ENCODE results near the gene TMEM63B.
"Not testable (repeated sequence)": the region's sequence is repeated elsewhere in the genome, so short reads cannot be mapped to it uniquely, and the experiment has no call there.

TMEM63B gene

GRCh38 chr6:44094403-44095242 lies 32.7 kb upstream of the TMEM63B start:
- no peak for DNase-seq (ENCODE audit: low read depth in 2 of 2)

GRCh38 chr6:44095243-44095623 lies 32.1 kb upstream of the TMEM63B start:
- DNase-seq (ENCODE audit: low read depth in 2 of 2), result not testable (repeated sequence)

DNA sequence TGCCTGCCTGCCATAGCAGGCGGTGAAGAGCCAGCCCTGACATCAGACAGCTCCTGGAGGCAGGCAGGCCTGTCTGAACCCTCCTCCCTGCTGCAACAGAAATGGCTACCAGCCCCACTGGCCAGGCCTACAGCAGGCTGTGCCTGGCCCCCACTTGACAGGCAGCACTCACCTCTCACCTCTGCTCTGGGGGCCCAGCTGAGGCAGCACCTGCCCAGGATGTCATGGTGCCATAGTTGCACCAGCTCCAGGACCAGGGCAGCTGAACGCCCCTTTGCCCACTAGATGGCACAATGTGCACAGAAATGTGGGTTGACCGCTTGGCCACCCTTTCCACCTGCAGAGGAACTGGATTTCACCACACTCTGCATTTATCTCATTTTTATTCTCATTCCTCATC lies 30.7 kb upstream of the TMEM63B start:
- peak; percentile 43 to 62 for DNase-seq (ENCODE audit: low read depth in 2 of 2)

- no peak for DNase-seq (ENCODE audit: low read depth in 2 of 2)
These were observed 29.5 kb upstream of the TMEM63B start for GRCh38 chr6:44097782-44098317.

GRCh38 chr6:44099192-44099591 lies 28.2 kb upstream of the TMEM63B start:
- DNase-seq (ENCODE audit: low read depth in 2 of 2), result no peak

GRCh38 chr6:44100088-44100550 lies 27.2 kb upstream of the TMEM63B start:
- DNase-seq (ENCODE audit: low read depth in 2 of 2), result no peak

GRCh38 chr6:44101832-44102231 lies 25.5 kb upstream of the TMEM63B start:
- DNase-seq (ENCODE audit: low read depth in 2 of 2), result no peak

DNA sequence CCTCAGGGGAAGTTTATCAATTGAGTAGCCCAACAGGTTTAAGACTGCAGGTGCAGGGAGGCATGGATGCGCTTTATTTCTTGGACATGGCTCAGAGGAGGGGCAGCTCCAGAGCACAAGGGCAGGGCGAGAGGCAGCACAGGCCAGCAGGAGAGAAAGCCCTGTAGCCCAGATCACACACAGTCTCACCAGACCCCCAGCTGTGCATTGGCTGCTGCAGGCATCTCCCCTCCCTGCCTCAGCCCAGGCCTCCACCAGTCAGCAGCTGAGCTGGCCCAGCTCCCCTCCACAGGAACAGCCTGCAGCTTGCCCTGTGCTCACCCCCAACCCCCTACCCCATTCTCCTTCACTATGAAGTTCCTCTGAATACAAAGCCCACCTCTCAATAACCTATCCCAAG lies 24.8 kb upstream of the TMEM63B start:
- DNase-seq (ENCODE audit: low read depth in 2 of 2), result no peak

- no peak for DNase-seq (ENCODE audit: low read depth in 2 of 2)
These were observed 22.8 kb upstream of the TMEM63B start for GRCh38 chr6:44104481-44105021.

- DNase-seq (ENCODE audit: low read depth in 2 of 2), result no peak
These were observed 22.2 kb upstream of the TMEM63B start for GRCh38 chr6:44105146-44105545.

- no peak for DNase-seq (ENCODE audit: low read depth in 2 of 2)
These were observed 21.2 kb upstream of the TMEM63B start for GRCh38 chr6:44105993-44106740.

- no peak for DNase-seq (ENCODE audit: low read depth in 2 of 2)
These were observed 20.3 kb upstream of the TMEM63B start for GRCh38 chr6:44107017-44107416.

DNA sequence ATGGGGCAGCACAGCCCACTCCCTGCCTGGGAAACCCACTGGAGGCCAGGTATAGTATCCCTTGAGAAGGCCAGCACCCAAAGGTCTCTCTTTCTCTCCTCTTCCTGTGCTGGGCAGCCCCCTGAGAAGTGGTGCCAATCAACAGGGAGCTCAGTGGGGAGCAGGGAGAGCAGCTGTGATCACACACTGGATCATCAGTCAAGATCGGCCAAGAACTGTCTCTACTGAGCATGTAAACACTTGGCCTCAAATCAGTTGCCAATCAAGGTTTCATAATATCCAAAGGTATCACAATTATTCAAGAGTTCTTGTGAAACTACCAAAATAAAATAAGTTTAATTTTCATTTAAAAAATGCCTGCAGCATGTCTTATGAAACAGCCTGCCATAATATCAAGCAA lies 18.9 kb upstream of the TMEM63B start:
- DNase-seq (ENCODE audit: low read depth in 2 of 2), result no peak

GRCh38 chr6:44109212-44109611 lies 18.1 kb upstream of the TMEM63B start:
- DNase-seq (ENCODE audit: low read depth in 2 of 2), result no peak

DNA sequence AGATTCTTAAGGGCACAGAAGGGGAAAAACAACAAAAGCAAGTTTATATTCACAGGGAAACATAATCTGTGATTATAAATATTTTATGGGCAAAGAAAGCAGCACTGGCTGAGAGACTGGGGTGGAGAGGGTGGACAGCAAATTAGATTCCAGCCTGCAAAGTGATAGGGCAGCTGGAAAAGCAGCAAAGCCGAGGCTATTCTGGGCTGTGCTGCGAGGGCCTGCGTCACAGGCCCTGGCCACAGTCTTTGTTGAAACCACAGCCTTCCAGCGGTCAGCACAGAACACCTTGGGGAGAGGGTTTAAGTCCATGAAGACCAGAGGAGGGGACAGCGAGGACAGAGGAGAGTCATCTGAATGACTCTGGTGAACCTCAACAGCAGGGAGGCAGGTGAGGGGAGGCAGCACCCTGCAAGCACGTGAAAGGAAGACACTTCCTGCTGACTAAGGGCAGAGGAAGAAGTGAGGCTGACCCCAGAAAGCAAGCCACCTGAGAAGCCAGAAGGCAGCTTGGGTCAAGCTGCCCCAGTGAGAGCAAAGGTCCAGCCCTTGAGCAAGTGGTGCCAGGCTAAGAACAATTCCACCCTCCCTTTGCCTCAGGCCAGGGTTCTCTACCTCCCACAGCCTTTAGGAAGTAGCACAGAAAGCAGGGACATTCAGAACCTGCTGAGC lies 17.2 kb upstream of the TMEM63B start:
- DNase-seq (ENCODE audit: low read depth in 2 of 2), result no peak

DNA sequence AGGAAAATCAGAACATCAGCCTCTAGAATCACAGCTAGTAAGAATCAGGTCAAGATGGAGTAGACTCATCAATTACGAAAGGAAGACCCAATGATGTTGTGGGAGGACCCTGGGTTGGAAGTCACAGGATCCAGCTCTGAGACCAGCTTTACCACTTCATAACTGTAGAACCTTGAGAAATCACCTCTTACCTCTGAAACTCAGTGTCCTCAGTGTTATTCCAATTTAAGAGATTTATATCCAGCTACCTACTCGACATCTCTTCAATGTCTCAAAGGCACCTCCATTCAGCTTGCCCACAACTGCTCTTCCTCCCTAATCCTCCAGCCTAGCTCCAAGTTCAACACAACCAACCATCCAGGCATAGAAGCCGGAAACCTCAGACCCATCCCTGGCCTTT lies 16.4 kb upstream of the TMEM63B start:
- no peak for DNase-seq (ENCODE audit: low read depth in 2 of 2)

DNA sequence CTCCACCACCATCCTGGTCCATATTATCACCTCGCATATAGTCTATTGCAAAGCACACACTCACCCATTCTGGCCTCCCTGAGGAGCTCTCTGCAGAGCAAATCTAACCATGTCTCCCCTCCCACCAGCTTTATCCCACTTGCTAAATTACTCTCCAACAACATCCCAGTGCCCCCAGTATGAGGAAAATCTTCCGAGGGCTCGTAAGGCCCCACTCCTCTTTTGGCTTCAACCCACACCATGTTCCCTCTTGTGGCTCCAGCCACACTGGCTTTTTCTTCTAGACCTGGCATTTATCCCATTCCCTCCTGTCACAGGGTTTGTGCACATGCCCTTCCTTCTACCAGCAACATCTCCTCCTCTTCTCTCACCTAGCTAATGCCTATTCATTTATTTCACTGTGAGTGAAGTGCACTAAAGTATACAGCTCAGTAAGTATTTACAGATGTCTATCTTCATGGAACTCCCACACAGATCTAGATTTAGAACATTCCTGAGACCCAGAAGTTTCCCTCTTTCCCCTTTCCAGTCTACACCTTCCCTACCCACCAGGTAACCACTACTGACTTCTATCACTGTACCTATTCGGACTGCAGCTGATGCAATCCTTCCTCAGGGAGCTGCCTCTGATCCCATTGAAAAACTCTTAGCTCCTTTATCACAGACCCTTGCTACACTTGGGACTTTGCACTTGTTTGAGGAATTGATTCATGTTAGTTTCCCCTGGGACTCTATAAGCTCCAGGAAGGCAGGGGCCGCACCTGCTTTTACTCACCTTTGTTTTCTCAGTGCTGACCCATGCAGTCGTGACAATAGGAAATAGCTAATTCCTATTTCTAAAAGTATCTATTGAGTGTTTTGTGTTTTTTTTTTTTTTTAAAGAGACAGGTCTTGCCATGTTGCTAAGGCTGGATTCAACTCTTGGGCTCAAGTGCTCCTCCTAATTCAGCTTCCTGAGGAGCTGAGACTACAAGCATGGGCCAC lies 15.6 kb upstream of the TMEM63B start:
- no peak for DNase-seq (ENCODE audit: low read depth in 2 of 2)

- DNase-seq (ENCODE audit: low read depth in 2 of 2), result no peak
These were observed 13.9 kb upstream of the TMEM63B start for GRCh38 chr6:44113414-44113813.

DNA sequence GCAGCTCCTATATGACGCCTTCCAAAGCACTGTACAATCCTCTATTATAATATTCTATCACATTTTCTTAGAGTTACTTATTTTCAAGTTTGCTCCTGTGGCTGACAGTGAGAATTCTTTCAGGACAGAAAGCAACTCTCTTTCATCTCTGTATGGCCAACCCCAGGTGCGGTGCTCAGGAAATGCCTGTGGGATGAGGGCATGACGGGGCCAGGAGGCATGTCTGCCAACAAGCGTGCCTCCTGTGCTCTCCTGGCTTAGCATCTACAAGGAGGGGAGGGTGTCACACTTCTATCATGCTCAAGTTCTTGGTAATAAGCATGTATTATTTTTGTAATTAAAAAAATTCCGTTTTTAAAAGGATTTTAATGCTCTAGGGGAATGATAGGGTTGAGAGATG lies 11.5 kb upstream of the TMEM63B start:
- no peak for DNase-seq (ENCODE audit: low read depth in 2 of 2)

GRCh38 chr6:44116641-44117382 lies 10.5 kb upstream of the TMEM63B start:
- DNase-seq (ENCODE audit: low read depth in 2 of 2), result no peak
